ENCODE data around the gene IER5L. TPM values are rescaled to one million over a fixed set of nuclear protein-coding genes. Genes with fewer than 3 reads are reported as not detected.
A peak's percentile ranks its signal among the peaks of the same experiment; 100 is the strongest.

Gene IER5L
- total RNA-seq, 1 experiment from 2014 or later: 4.6 TPM

DNA sequence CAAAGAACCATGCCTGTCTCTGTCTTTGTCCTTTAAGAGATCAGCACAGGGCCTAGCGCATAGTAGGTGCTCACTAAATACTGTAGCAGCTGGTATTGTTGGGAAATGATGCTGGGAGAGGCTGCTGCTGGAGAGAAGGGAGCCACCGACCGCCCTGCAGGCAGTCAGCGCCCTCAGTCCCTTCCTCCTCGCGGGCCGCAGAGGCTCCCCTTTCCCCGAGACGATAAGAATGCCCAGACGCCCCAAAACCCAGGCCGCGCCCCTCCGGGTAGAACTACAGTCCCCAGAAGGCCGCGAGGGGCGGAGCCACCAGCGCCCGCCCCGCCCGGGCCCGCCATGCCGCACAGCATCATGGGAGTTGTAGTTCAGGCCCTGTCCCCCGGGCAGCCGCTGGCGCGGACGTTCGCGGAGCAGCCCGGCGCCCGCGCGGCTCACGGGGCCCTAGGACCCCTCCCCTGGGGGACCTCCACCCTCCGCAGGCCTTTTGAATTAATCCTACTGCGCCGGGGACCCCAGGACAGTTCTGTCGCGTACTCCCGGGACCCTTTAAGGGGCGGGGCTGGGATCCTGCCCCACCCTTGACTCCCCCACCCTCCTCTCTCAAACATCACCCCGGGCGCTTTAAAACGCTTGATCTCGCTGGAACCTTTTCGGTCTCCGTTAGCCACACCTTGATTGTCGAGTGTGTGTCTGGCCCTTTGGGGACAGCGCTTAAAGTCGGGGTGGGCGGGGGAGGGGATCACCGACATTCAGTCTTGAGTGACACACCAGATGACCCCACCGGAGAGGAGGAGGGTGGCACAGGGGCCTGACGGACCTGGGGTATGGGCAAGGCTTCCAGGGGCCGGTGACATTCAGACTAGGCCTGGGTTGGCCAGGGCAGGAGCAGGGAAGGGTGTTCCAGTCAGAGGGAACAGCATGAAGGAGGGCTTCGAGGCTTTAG, 24.8 kb upstream of the IER5L start:
- no peaks in the 10 kb centered on the region for H3K9me3 Mint-ChIP-seq
- H3K27ac Mint-ChIP-seq: peak overlapping the region; percentile 84; the same call in 1 of the 2 replicates
- H3K4me3 Mint-ChIP-seq: peak overlapping the region; percentile 72
- peak; percentile 99 for TF ChIP-seq SP1 (CRISPR knock-in tag; conservative IDR thresholded peaks at IDR 0.05)
- TF ChIP-seq RELA (CRISPR knock-in tag; IDR thresholded peaks at IDR 0.05; ENCODE audit: borderline replicate concordance): no peak
- TF ChIP-seq, protein P1, sequence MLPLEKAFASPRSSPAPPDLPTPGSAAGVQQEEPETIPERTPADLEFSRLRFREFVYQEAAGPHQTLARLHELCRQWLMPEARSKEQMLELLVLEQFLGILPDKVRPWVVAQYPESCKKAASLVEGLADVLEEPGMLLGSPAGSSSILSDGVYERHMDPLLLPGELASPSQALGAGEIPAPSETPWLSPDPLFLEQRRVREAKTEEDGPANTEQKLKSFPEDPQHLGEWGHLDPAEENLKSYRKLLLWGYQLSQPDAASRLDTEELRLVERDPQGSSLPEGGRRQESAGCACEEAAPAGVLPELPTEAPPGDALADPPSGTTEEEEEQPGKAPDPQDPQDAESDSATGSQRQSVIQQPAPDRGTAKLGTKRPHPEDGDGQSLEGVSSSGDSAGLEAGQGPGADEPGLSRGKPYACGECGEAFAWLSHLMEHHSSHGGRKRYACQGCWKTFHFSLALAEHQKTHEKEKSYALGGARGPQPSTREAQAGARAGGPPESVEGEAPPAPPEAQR (CRISPR knock-in tag; IDR thresholded peaks at IDR 0.05): no peak
- TF ChIP-seq CREM (CRISPR knock-in tag; IDR thresholded peaks at IDR 0.05): 0 out of 2 replicates have a peak, but pooled peaks have one; percentile 18
- no peak for TF ChIP-seq JAZF1 (CRISPR knock-in tag; IDR thresholded peaks at IDR 0.05)
- peak; percentile 66; the same call in 1 of the 2 replicates for TF ChIP-seq ZNF121 (CRISPR knock-in tag; IDR thresholded peaks at IDR 0.05)
- peak; percentile 59; the same call in 1 of the 2 replicates for TF ChIP-seq GTF2I (CRISPR knock-in tag; conservative IDR thresholded peaks at IDR 0.05)
- TF ChIP-seq ERG (CRISPR knock-in tag; IDR thresholded peaks at IDR 0.05): no peak
- TF ChIP-seq, protein P2, sequence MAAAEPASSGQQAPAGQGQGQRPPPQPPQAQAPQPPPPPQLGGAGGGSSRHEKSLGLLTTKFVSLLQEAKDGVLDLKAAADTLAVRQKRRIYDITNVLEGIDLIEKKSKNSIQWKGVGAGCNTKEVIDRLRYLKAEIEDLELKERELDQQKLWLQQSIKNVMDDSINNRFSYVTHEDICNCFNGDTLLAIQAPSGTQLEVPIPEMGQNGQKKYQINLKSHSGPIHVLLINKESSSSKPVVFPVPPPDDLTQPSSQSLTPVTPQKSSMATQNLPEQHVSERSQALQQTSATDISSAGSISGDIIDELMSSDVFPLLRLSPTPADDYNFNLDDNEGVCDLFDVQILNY (CRISPR knock-in tag; IDR thresholded peaks at IDR 0.05): peak; percentile 66; the same call in 1 of the 2 replicates
- DNase-seq (ENCODE audit: low spot score): peak; percentile 93
- no peaks in the 10 kb centered on the region for H3K36me3 Mint-ChIP-seq
- ChIA-PET CTCF (interaction anchor here (0.7 kb wide), 2 partner anchors 20 to 22 kb away, joined by 3 to 4 read pairs; no protein-coding TSS in a partner anchor), POLR2A (no interaction called here)
- peaks cover 11% of the 10 kb centered on the region for H3K27me3 Mint-ChIP-seq (ENCODE audit: low read depth)
- peak; percentile 79 for ATAC-seq
- H3K4me1 Mint-ChIP-seq: peaks cover 23% of the 10 kb centered on the region

GRCh38 chr9:129201866-129202265, 23.8 kb upstream of the IER5L start:
- ChIA-PET CTCF (interaction anchor here (0.7 to 1.3 kb wide), 3 partner anchors 19 to 67 kb away, joined by 3 to 4 read pairs (median 3); no protein-coding TSS in a partner anchor), POLR2A (no interaction called here)
- DNase-seq (ENCODE audit: low spot score) (no peak), ATAC-seq (no peak)
- Mint-ChIP-seq H3K27ac (no peak overlapping the region), H3K4me3 (no peak overlapping the region), H3K27me3 (ENCODE audit: low read depth) (peaks cover 16% of the 10 kb centered on the region), H3K9me3 (no peaks in the 10 kb centered on the region), H3K36me3 (no peaks in the 10 kb centered on the region), H3K4me1 (peaks cover 14% of the 10 kb centered on the region)
- TF ChIP-seq, protein P3, sequence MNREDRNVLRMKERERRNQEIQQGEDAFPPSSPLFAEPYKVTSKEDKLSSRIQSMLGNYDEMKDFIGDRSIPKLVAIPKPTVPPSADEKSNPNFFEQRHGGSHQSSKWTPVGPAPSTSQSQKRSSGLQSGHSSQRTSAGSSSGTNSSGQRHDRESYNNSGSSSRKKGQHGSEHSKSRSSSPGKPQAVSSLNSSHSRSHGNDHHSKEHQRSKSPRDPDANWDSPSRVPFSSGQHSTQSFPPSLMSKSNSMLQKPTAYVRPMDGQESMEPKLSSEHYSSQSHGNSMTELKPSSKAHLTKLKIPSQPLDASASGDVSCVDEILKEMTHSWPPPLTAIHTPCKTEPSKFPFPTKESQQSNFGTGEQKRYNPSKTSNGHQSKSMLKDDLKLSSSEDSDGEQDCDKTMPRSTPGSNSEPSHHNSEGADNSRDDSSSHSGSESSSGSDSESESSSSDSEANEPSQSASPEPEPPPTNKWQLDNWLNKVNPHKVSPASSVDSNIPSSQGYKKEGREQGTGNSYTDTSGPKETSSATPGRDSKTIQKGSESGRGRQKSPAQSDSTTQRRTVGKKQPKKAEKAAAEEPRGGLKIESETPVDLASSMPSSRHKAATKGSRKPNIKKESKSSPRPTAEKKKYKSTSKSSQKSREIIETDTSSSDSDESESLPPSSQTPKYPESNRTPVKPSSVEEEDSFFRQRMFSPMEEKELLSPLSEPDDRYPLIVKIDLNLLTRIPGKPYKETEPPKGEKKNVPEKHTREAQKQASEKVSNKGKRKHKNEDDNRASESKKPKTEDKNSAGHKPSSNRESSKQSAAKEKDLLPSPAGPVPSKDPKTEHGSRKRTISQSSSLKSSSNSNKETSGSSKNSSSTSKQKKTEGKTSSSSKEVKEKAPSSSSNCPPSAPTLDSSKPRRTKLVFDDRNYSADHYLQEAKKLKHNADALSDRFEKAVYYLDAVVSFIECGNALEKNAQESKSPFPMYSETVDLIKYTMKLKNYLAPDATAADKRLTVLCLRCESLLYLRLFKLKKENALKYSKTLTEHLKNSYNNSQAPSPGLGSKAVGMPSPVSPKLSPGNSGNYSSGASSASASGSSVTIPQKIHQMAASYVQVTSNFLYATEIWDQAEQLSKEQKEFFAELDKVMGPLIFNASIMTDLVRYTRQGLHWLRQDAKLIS (CRISPR knock-in tag; IDR thresholded peaks at IDR 0.05; ENCODE audit: borderline replicate concordance): no peak
- TF ChIP-seq GTF2I (CRISPR knock-in tag; conservative IDR thresholded peaks at IDR 0.05): no peak
- TF ChIP-seq NFE2L1 (CRISPR knock-in tag; IDR thresholded peaks at IDR 0.05): no peak
- no peak for TF ChIP-seq ATF1 (CRISPR knock-in tag; IDR thresholded peaks at IDR 0.05)
- TF ChIP-seq NR1H2 (CRISPR knock-in tag; IDR thresholded peaks at IDR 0.05): no peak
- TF ChIP-seq, protein P4, sequence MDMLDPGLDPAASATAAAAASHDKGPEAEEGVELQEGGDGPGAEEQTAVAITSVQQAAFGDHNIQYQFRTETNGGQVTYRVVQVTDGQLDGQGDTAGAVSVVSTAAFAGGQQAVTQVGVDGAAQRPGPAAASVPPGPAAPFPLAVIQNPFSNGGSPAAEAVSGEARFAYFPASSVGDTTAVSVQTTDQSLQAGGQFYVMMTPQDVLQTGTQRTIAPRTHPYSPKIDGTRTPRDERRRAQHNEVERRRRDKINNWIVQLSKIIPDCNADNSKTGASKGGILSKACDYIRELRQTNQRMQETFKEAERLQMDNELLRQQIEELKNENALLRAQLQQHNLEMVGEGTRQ (CRISPR knock-in tag; IDR thresholded peaks at IDR 0.05): no peak
- TF ChIP-seq NFYB (CRISPR knock-in tag; conservative IDR thresholded peaks at IDR 0.05; ENCODE audit: low read depth): no peak
- TF ChIP-seq, protein P5, sequence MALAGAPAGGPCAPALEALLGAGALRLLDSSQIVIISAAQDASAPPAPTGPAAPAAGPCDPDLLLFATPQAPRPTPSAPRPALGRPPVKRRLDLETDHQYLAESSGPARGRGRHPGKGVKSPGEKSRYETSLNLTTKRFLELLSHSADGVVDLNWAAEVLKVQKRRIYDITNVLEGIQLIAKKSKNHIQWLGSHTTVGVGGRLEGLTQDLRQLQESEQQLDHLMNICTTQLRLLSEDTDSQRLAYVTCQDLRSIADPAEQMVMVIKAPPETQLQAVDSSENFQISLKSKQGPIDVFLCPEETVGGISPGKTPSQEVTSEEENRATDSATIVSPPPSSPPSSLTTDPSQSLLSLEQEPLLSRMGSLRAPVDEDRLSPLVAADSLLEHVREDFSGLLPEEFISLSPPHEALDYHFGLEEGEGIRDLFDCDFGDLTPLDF (CRISPR knock-in tag; IDR thresholded peaks at IDR 0.05): no peak
- no peak for TF ChIP-seq NFATC4 (CRISPR knock-in tag; IDR thresholded peaks at IDR 0.05)
- no peak for TF ChIP-seq CREM (CRISPR knock-in tag; IDR thresholded peaks at IDR 0.05)
- TF ChIP-seq ZNF671 (CRISPR knock-in tag; IDR thresholded peaks at IDR 0.05): no peak
- TF ChIP-seq NR2C2 (CRISPR knock-in tag; IDR thresholded peaks at IDR 0.05): no peak
- TF ChIP-seq PREB (CRISPR knock-in tag; IDR thresholded peaks at IDR 0.05; ENCODE audit: borderline replicate concordance): no peak
- TF ChIP-seq ZNF121 (CRISPR knock-in tag; IDR thresholded peaks at IDR 0.05): no peak
- TF ChIP-seq ZNF232 (CRISPR knock-in tag; IDR thresholded peaks at IDR 0.05): no peak
- no peak for TF ChIP-seq HMGA2 (CRISPR knock-in tag; IDR thresholded peaks at IDR 0.05)
- TF ChIP-seq IRF2 (CRISPR knock-in tag; IDR thresholded peaks at IDR 0.05; ENCODE audit: borderline replicate concordance, low read depth): no peak
